ENCODE data around the gene CKMT2. TPM values are rescaled to one million over a fixed set of nuclear protein-coding genes. Genes with fewer than 3 reads are reported as not detected.

The CKMT2 gene
- total and polyA plus RNA-seq, 2 experiments from 2014 or later = 2.9 to 8.2 TPM

GRCh38 chr5:81315336-81315735 lies 82.2 kb downstream of the CKMT2 start:
- no peaks in the 10 kb centered on the region for H3K9me3 Mint-ChIP-seq
- H3K36me3 Mint-ChIP-seq (ENCODE audit: low read depth) = peaks cover 9% of the 10 kb centered on the region; the same call in 1 of the 3 replicates
- no peak overlapping the region for H3K4me3 Mint-ChIP-seq
- Histone ChIP-seq H3K36me3 (ENCODE audit: insufficient read depth) (0 out of 2 replicates have a peak, but pooled peaks cover 13% of the 10 kb centered on the region), H3K9me2 (ENCODE audit: insufficient read depth) (no peaks in the 10 kb centered on the region), H3K27me3 (ENCODE audit: insufficient read depth) (no peaks in the 10 kb centered on the region), H3K27ac (ENCODE audit: low read depth) (peak overlapping the region; percentile 76), H3F3A (replicated peaks; ENCODE audit: low read depth) (no peaks in the 10 kb centered on the region), H3K4me2 (no peak overlapping the region), H3K4me3 (no peak overlapping the region), H3K4me1 (ENCODE audit: insufficient read depth) (peaks cover 11% of the 10 kb centered on the region), H4K20me1 (replicated peaks; ENCODE audit: insufficient read depth) (no peaks in the 10 kb centered on the region), H2AFZ (no peak overlapping the region), H3K79me2 (replicated peaks; ENCODE audit: insufficient read depth) (no peaks in the 10 kb centered on the region)
- TF ChIP-seq JUNB (IDR thresholded peaks at IDR 0.05; ENCODE audit: unreplicated experiment) (no peak), CREB1 (CRISPR knock-in tag; IDR thresholded peaks at IDR 0.05; ENCODE audit: low read depth) (no peak), NANOG (IDR thresholded peaks at IDR 0.05; ENCODE audit: borderline replicate concordance) (no peak), CTCF (conservative IDR thresholded peaks at IDR 0.05; ENCODE audit: low read depth in 2 of 2) (no peak), REST (IDR thresholded peaks at IDR 0.05; ENCODE audit: unreplicated experiment) (no peak), STAT1 (IDR thresholded peaks at IDR 0.05; ENCODE audit: unreplicated experiment) (no peak)
- peak overlapping the region; percentile 69 for H3K27ac Mint-ChIP-seq
- H3K4me1 Mint-ChIP-seq = peaks cover 19% of the 10 kb centered on the region
- H3K27me3 Mint-ChIP-seq (ENCODE audit: insufficient read depth, low read depth, poor library complexity) = peaks cover 2% of the 10 kb centered on the region
- ATAC-seq (peak; percentile 78), DNase-seq (ENCODE audit: low spot score) (peak; percentile 60)

- no peaks in the 10 kb centered on the region for H3F3A ChIP-seq (replicated peaks; ENCODE audit: low read depth)
- no peak overlapping the region for H3K4me3 ChIP-seq
- no peak for TF ChIP-seq ZNF331 (CRISPR knock-in tag; IDR thresholded peaks at IDR 0.05; ENCODE audit: low read depth)
- Mint-ChIP-seq H3K4me3 (no peak overlapping the region), H3K27ac (no peak overlapping the region; the same call in 1 of the 2 replicates), H3K27me3 (ENCODE audit: insufficient read depth, low read depth, poor library complexity) (peaks cover 2% of the 10 kb centered on the region), H3K9me3 (no peaks in the 10 kb centered on the region), H3K4me1 (peaks cover 19% of the 10 kb centered on the region), H3K36me3 (ENCODE audit: low read depth) (peaks cover 9% of the 10 kb centered on the region; the same call in 1 of the 3 replicates)
- peak overlapping the region; percentile 76 for H3K27ac ChIP-seq (ENCODE audit: low read depth)
- no peaks in the 10 kb centered on the region for H3K9me2 ChIP-seq (ENCODE audit: insufficient read depth)
- H4K20me1 ChIP-seq (replicated peaks; ENCODE audit: insufficient read depth) = no peaks in the 10 kb centered on the region
- peaks cover 11% of the 10 kb centered on the region for H3K4me1 ChIP-seq (ENCODE audit: insufficient read depth)
- ATAC-seq (no peak), DNase-seq (ENCODE audit: low spot score) (no peak)
- H2AFZ ChIP-seq = no peak overlapping the region
- no peaks in the 10 kb centered on the region for H3K27me3 ChIP-seq (ENCODE audit: insufficient read depth)
- H3K79me2 ChIP-seq (replicated peaks; ENCODE audit: insufficient read depth) = no peaks in the 10 kb centered on the region
- 0 out of 2 replicates have a peak, but pooled peaks cover 13% of the 10 kb centered on the region for H3K36me3 ChIP-seq (ENCODE audit: insufficient read depth)
- H3K4me2 ChIP-seq = 0 out of 2 replicates have a peak overlapping the region, but pooled peaks have one; percentile 15
Measured at GRCh38 chr5:81315830-81316229, 82.7 kb downstream of the CKMT2 start.

Small RNA genes within 50 kb of the gene (small RNA-seq; reads per million reads assigned to genes)
- not detected for gene AC026436.1 (ENCODE audit: low replicate concordance)

Other genes with a start within 250 kb of the CKMT2 start
- gene ZCCHC9, start 68.3 kb downstream of the CKMT2 start, total RNA-seq (2014; rRNA removed; shearing (Covaris generic)) = 30.4 and 31.1 TPM in 2 replicates
- 45.5 and 48.7 TPM in 2 replicates for gene ZCCHC9, start 68.3 kb downstream of the CKMT2 start, polyA plus RNA-seq (2016; fragmentation: Nextera tagmentation; extraction: Ambion mirVana)
- 1.4 TPM in 1 of 2 replicates, not detected in the other for gene ACOT12, start 160.8 kb downstream of the CKMT2 start, total RNA-seq (2014; rRNA removed; shearing (Covaris generic))
- gene ACOT12, start 160.8 kb downstream of the CKMT2 start, polyA plus RNA-seq (2016; fragmentation: Nextera tagmentation; extraction: Ambion mirVana) = 0.15 and 0.54 TPM in 2 replicates

Measured in GM23338 (cell line).